AG10803 (cell line): ENCODE data around the gene LMF2.
A peak's percentile ranks its signal among the peaks of the same experiment; 100 is the strongest.

Experiments
- DNase-seq: peaks from one replicate; pipeline ENCODE4 v3.0.0; 2010; ENCODE audit warnings: low read depth
- H3K4me3 ChIP-seq: 2 replicates; pipeline ENCODE4 v1.5.1; 2011; ENCODE audit warnings: mild to moderate bottlenecking, low read length, control low read depth
- CTCF ChIP-seq: conservative IDR thresholded peaks from 2 replicates; pipeline ENCODE4 v1.5.1; 2011; ENCODE audit warnings: mild to moderate bottlenecking, low read length, control low read depth, inconsistent platforms

LMF2 gene

DNA sequence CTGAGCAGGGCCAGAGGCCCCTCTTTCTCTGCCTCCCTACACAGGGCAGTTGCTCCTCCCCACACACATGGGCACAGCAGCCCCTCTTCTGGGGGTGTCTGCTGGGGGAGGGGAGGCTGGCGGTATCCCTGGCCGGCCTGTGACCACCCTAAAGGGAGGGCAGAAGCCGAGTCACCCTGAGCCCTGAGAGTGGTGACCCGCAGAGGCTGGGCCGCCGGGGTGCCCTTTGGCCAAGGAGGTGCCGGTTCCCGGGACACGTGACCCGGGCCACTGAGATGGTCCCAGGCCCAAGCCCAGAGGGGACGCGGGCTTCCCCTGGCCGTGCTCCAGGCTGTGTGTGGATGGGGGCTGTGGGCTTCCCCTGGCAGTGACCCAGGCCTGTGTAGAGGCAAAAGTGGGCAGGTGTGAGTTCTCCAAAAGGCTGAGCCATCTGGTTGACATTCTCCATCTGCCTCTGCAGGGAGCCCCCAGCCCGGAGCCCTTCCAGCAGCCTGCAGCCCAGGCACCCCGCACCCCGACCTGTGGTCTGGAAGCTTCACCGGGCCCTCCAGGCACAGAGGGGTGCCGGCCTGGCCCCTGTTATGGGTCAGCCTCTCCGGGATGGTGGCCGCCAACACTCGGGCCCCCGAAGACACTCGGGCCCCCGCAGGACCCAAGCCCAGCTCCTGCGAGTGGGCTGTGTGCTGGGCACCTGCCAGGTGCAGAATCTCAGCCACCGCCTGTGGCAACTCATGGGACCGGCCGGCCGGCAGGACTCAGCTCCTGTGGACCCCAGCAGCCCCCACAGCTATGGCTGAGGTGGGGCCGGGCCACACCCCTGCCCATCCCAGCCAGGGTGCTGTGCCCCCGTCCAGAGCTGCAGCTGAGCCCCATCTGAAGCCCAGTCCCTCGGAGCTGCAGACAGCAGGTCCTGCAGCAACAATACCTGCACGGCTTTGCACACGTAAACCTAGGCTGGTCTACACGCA lies 25.1 kb downstream of the LMF2 start:
- peak overlapping the region; percentile 87 for H3K4me3 ChIP-seq
- TF ChIP-seq CTCF: no peak
- no peak for DNase-seq

DNA sequence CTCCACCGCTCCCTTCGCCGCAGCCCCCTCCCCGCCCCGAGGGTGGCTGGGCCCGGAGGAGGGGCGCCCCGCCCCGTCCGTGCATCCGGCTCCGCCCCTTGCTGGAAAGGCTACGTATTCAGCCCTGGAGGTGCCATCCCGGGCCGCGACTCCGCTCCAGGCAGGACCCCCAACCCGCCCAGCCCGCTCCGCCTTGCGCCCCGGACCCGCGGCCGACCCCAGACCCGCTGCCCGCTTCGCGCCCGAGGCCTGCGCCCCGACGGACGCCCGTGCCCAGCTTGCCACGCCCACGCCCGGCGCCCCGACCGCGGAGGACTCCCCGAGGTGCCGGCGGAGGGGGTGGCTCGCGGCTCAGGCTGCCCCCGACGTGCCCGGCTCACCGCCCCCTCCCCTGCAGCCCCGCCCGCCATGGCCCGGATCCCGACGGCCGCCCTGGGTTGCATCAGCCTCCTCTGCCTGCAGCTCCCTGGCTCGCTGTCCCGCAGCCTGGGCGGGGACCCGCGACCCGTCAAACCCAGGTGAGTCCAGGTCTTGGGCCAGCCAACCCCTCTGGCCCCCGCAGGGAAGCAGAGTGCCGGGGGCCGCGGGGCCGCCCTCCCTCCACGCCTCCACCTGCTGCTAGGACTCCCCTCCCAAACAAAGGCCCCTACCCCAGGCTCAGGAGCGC lies 25.9 kb downstream of the LMF2 start, which contains the start of gene ADM2:
Gene ADM2, plus strand, starts transcription at position 104 of the 667 bp plus-strand sequence. Its CDS starts 305 bp downstream, at position 409.
- TF ChIP-seq CTCF: no peak
- peak within 1 kb of the TSS; percentile 87 for H3K4me3 ChIP-seq
- DNase-seq: peak; percentile 49

GRCh38 chr22:50481045-50481439 lies 26.5 kb downstream of the LMF2 start:
- H3K4me3 ChIP-seq: peak overlapping the region; percentile 87
- no peak for DNase-seq
- TF ChIP-seq CTCF: no peak

- H3K4me3 ChIP-seq: no peak overlapping the region
- TF ChIP-seq CTCF: no peak
- no peak for DNase-seq
These were observed 27.8 kb downstream of the LMF2 start for GRCh38 chr22:50479721-50480120.

DNA sequence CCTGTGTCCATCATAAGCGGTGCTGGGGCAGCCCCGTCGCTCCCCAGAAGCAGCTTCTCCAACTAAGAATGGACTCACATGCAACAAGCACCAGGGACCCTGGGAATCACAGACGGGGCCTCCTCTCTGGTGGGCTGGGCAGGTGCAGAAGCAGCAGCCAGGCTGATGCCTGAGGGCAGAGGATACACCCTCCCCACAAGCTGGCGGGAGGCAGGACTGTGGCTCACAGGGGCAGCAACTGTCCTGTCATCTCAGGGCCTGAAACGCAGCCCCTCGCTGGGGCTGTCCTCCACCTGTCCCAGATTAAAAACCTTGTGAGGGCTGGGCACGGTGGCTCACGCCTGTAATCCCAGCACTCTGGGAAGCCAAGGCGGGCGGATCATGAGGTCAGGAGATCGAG lies 29.6 kb downstream of the LMF2 start:
- DNase-seq: no peak
- TF ChIP-seq CTCF: no peak
- no peak overlapping the region for H3K4me3 ChIP-seq

DNA sequence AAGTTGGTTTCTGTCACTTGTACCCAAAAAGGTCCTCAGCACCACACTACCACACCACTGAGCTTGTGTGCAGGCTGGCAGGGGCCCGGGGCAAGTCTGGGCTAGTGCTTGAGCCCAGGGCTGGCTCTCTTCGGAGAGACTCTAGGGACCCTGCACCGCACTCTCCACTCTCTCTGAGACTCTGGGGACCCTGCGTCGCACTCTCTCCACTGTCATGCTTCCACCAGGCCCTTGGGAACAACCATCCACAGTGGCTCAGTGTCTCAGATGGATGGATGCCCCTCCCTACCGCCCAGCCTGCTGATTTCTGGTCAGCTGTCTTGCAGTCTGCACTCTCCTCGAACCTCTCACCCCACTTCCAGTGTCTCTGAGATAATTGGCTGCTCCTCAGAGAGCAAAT lies 30.6 kb downstream of the LMF2 start:
- DNase-seq: no peak
- no peak for TF ChIP-seq CTCF
- no peak overlapping the region for H3K4me3 ChIP-seq
